ENCODE data around the gene EFCAB6. TPM values are rescaled to one million over a fixed set of nuclear protein-coding genes. Genes with fewer than 3 reads are reported as not detected.

The EFCAB6 gene
- total RNA-seq, 3 donors from 2014 or later = 3.0 to 9.8 (median 5.9) TPM

DNA sequence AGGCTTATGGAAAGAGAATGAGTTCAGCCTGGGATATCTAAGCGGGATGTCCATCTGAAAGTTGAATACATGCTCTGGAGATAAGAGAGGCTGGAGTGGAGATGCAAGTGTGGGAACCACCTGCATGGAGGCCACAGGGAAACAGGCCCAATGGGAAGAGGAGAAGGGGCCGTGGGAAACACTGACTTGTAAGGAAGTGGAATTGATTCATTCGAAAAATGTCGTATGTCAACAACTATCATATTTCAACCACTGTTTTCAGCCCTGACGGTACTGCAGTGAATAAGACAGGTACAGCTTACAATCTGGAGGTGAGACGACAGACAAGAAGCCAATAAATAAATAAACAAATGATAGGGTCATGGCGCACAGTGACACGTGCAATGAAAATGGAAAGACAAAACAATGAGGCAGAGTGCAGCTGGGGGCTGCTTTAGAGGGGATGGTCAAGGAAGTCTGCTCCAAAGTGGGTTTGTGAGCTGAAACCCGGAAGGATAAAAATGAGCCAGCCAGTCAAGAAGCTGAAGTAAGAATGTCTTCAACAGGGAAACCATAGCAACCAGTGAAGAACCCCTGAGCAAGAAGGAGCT lies 35.9 kb downstream of the EFCAB6 start:
- H3K4me1 ChIP-seq = no peaks in the 10 kb centered on the region
- no peaks in the 10 kb centered on the region for H3K27me3 ChIP-seq
- TF ChIP-seq, protein P1, sequence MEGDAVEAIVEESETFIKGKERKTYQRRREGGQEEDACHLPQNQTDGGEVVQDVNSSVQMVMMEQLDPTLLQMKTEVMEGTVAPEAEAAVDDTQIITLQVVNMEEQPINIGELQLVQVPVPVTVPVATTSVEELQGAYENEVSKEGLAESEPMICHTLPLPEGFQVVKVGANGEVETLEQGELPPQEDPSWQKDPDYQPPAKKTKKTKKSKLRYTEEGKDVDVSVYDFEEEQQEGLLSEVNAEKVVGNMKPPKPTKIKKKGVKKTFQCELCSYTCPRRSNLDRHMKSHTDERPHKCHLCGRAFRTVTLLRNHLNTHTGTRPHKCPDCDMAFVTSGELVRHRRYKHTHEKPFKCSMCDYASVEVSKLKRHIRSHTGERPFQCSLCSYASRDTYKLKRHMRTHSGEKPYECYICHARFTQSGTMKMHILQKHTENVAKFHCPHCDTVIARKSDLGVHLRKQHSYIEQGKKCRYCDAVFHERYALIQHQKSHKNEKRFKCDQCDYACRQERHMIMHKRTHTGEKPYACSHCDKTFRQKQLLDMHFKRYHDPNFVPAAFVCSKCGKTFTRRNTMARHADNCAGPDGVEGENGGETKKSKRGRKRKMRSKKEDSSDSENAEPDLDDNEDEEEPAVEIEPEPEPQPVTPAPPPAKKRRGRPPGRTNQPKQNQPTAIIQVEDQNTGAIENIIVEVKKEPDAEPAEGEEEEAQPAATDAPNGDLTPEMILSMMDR (IDR thresholded peaks at IDR 0.05) = no peak
- TF ChIP-seq POLR2AphosphoS5 (IDR thresholded peaks at IDR 0.05) (no peak), POLR2A (IDR thresholded peaks at IDR 0.05) (no peak)
- no peaks in the 10 kb centered on the region for H3K36me3 ChIP-seq
- H3K9me3 ChIP-seq = no peaks in the 10 kb centered on the region
- no peak overlapping the region for H3K4me3 ChIP-seq
- DNase-seq (ENCODE audit: low spot score in 2 of 2) = no peak
- intact Hi-C loops (cut with DNase I; ENCODE audit: low total_unique reads) = no loop called here
- no peak overlapping the region for H3K27ac ChIP-seq

DNA sequence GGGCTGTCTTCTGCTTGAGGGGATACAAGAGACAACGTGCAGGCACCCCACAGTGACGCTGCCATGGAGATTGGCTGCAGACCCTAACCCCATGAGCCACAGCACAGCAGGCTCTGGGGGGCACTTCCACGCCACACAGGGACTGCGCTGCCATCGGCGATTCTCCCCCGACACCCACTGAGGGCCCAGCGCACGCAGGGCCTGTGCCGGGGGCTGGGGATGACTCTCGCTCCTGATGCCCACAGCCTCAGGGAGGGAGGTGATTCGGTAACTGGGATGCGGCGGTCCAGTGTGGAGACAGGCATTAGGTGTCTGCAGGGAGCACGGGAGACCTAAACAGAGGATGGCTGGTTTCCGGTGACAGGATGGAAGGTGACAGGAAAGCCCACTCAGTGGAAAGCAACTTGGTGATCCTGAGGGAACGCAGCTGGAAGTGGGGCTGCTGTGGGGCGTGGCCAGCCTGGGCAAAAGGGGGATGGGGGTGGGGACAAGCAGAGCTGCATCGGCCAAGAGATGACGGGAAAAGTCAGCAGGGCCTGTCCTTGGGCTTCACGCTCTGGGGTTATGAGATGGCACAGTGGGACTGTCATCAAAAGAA lies 37.7 kb downstream of the EFCAB6 start:
- H3K36me3 ChIP-seq = no peaks in the 10 kb centered on the region
- intact Hi-C loops (cut with DNase I; ENCODE audit: low total_unique reads) = no loop called here
- no peak overlapping the region for H3K4me3 ChIP-seq
- H3K4me1 ChIP-seq = no peaks in the 10 kb centered on the region
- H3K27me3 ChIP-seq = no peaks in the 10 kb centered on the region
- no peak for DNase-seq (ENCODE audit: low spot score in 2 of 2)
- no peak overlapping the region for H3K27ac ChIP-seq
- H3K9me3 ChIP-seq = no peaks in the 10 kb centered on the region
- TF ChIP-seq POLR2A (IDR thresholded peaks at IDR 0.05) (no peak), POLR2AphosphoS5 (IDR thresholded peaks at IDR 0.05) (no peak)
- TF ChIP-seq, protein P1 (IDR thresholded peaks at IDR 0.05) = no peak

DNA sequence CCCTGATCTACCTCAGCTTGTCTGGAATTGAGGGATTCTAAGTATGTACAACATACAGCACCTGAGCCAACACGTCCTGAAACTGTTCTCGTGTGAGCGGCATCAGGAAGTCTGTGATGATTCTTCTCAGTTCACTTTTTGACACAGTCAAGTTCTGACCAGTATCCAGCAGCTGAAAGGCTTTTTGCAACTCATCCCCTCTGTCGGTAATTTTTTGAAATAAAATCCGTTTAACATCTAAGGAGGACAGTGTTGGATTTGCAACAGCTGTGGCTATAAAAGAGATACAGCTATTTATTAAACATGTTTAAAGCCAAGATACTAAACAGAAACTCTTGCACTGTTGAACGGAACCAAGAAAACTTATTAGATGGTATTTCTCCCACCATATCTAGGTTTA lies 39.3 kb downstream of the EFCAB6 start:
- TF ChIP-seq, protein P1 (IDR thresholded peaks at IDR 0.05) = no peak
- TF ChIP-seq POLR2AphosphoS5 (IDR thresholded peaks at IDR 0.05) (no peak), POLR2A (IDR thresholded peaks at IDR 0.05) (no peak)
- intact Hi-C loops (cut with DNase I; ENCODE audit: low total_unique reads) = no loop called here
- DNase-seq (ENCODE audit: low spot score in 2 of 2) = no peak
- Histone ChIP-seq H3K4me3 (no peak overlapping the region), H3K27me3 (no peaks in the 10 kb centered on the region), H3K9me3 (no peaks in the 10 kb centered on the region), H3K36me3 (no peaks in the 10 kb centered on the region), H3K27ac (no peak overlapping the region), H3K4me1 (no peaks in the 10 kb centered on the region)

DNA sequence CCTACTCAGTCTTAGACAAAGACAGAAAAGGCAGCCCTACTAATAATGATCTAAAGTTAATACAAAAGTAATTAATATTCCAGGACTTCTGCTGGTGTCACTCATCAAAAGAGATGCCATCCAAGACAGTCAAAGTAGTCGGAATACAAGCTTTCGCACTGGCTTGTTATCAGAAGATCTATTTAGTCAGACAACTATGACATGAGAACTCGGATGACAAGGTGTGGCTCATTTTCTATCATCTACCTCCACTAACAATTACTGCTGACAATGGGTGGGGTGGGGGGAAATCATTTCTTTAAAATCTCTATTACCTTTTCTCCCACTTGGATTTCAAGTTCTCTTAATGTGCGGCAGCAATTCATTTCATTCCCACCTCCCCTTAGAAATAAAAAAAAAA lies 56.7 kb downstream of the EFCAB6 start:
- Histone ChIP-seq H3K27ac (no peak overlapping the region), H3K4me3 (no peak overlapping the region), H3K36me3 (no peaks in the 10 kb centered on the region), H3K27me3 (no peaks in the 10 kb centered on the region), H3K4me1 (no peaks in the 10 kb centered on the region), H3K9me3 (no peaks in the 10 kb centered on the region)
- no peak for DNase-seq (ENCODE audit: low spot score in 2 of 2)
- TF ChIP-seq POLR2AphosphoS5 (IDR thresholded peaks at IDR 0.05) (no peak), POLR2A (IDR thresholded peaks at IDR 0.05) (no peak)
- TF ChIP-seq, protein P1 (IDR thresholded peaks at IDR 0.05) = no peak
- intact Hi-C loops (cut with DNase I; ENCODE audit: low total_unique reads) = no loop called here

DNA sequence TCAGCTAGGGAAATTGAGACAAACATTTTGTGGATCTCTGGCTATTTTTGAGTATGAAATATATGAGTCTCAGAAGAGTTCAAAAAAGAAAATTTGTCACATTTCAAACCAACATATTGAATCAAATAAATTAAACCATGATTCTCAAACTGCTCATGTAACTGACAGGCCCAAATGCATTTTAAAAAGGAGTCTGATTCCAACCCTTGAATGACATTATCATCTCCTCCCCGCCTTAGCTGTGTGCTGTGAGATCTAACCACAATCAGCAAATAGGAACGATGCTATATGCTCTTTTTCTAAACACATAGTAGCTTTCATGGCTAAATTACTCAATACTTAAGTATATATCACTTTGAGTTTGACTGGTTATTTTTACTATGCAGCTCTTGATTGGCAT lies 57.1 kb downstream of the EFCAB6 start:
- Histone ChIP-seq H3K27ac (no peak overlapping the region), H3K4me1 (no peaks in the 10 kb centered on the region), H3K9me3 (no peaks in the 10 kb centered on the region), H3K4me3 (no peak overlapping the region), H3K36me3 (no peaks in the 10 kb centered on the region), H3K27me3 (no peaks in the 10 kb centered on the region)
- TF ChIP-seq, protein P1 (IDR thresholded peaks at IDR 0.05) = no peak
- TF ChIP-seq POLR2AphosphoS5 (IDR thresholded peaks at IDR 0.05) (no peak), POLR2A (IDR thresholded peaks at IDR 0.05) (no peak)
- DNase-seq (ENCODE audit: low spot score in 2 of 2) = no peak
- intact Hi-C loops (cut with DNase I; ENCODE audit: low total_unique reads) = no loop called here

Measured in breast epithelium (tissue), 4 donors.